Neural progenitor cell (in vitro differentiated cells): ENCODE measurements around the gene PRRG1. TPM values are rescaled to one million over a fixed set of nuclear protein-coding genes. Genes with fewer than 3 reads are reported as not detected.

Source experiments
- DNase-seq: peaks from one replicate; pipeline ENCODE4 v3.0.0-alpha.2; 2016; ENCODE audit warnings: low spot score
- H2AFZ ChIP-seq: fragments of 200-600 bp; sonication (generic); replicated peaks from 2 replicates; pipeline ENCODE4 v1.6.1; 2016; ENCODE audit warnings: antibody characterized with exemption
- H3F3A ChIP-seq: fragments of 200-600 bp; sonication (generic); 2 replicates; pipeline ENCODE4 v1.6.1; 2016; ENCODE audit warnings: antibody characterized with exemption, low read depth
- H3K27ac ChIP-seq: fragments of 200-600 bp; sonication (generic); 2 replicates; pipeline ENCODE4 v1.5.1; 2016; ENCODE audit warnings: mild to moderate bottlenecking
- H3K27me3 ChIP-seq: fragments of 200-600 bp; sonication (generic); 2 replicates; pipeline ENCODE4 v1.6.1; 2016; ENCODE audit warnings: mild to moderate bottlenecking, moderate library complexity
- H3K36me3 ChIP-seq: fragments of 200-600 bp; sonication (generic); 2 replicates; pipeline ENCODE4 v1.5.1; 2016
- H3K4me1 ChIP-seq: fragments of 200-600 bp; sonication (generic); 2 replicates; pipeline ENCODE4 v1.6.1; 2016; ENCODE audit warnings: mixed run types
- H3K4me2 ChIP-seq: fragments of 200-600 bp; sonication (generic); 2 replicates; pipeline ENCODE4 v1.6.1; 2016
- H3K4me3 ChIP-seq: fragments of 200-600 bp; sonication (generic); 2 replicates; pipeline ENCODE4 v1.5.1; 2016
- H3K79me2 ChIP-seq: fragments of 200-600 bp; sonication (generic); 2 replicates; pipeline ENCODE4 v1.6.1; 2016; ENCODE audit warnings: low read depth
- H3K9ac ChIP-seq: fragments of 200-600 bp; sonication (generic); 2 replicates; pipeline ENCODE4 v1.6.1; 2016
- H3K9me3 ChIP-seq: fragments of 200-600 bp; sonication (generic); 2 replicates; pipeline ENCODE4 v1.5.1; 2016; ENCODE audit warnings: low read depth
- H4K20me1 ChIP-seq: fragments of 200-600 bp; sonication (generic); 2 replicates; pipeline ENCODE4 v1.6.1; 2016; ENCODE audit warnings: low read depth
- H3K27ac Mint-ChIP-seq: 3 replicates; pipeline ENCODE4 v1.8.0; 2021; ENCODE audit warnings: mixed read lengths
- H3K27me3 Mint-ChIP-seq: 2 replicates; pipeline ENCODE4 v1.8.0; 2022; ENCODE audit warnings: low read depth, mild to moderate bottlenecking, inconsistent platforms, moderate library complexity, mixed read lengths; ENCODE audit not compliant: insufficient read depth
- H3K36me3 Mint-ChIP-seq: 3 replicates; pipeline ENCODE4 v1.8.0; 2021; ENCODE audit warnings: mixed read lengths
- H3K4me1 Mint-ChIP-seq: 3 replicates; pipeline ENCODE4 v1.8.0; 2021; ENCODE audit warnings: mixed read lengths
- H3K4me3 Mint-ChIP-seq: 3 replicates; pipeline ENCODE4 v1.8.0; 2021; ENCODE audit warnings: mild to moderate bottlenecking, moderate library complexity, mixed read lengths
- H3K9me3 Mint-ChIP-seq: 3 replicates; pipeline ENCODE4 v1.8.0; 2020; ENCODE audit warnings: mixed read lengths
- CTCF ChIP-seq: fragments of 200-600 bp; sonication (generic); IDR thresholded peaks from 2 replicates; pipeline ENCODE4 v1.5.1; 2017; ENCODE audit warnings: antibody characterized with exemption, mild to moderate bottlenecking
- EZH2 ChIP-seq: fragments of 200-600 bp; sonication (generic); IDR thresholded peaks from 2 replicates; pipeline ENCODE4 v1.6.1; 2017; ENCODE audit warnings: antibody characterized with exemption, mild to moderate bottlenecking, moderate library complexity
- EZH2phosphoT487 ChIP-seq: fragments of 200-600 bp; sonication (generic); IDR thresholded peaks from 2 replicates; pipeline ENCODE4 v1.6.1; 2017; ENCODE audit warnings: antibody characterized with exemption
- total RNA-seq: library from RNA; depleted of rRNA; stranded (reverse); fragments of >200 nt; gene quantifications from 2 replicates; pipeline ENCODE4 v1.2.3, GENCODE V29; 2015; ENCODE audit warnings: low replicate concordance

Gene PRRG1
- total RNA-seq, 1 donor from 2014 or later: 8.7 TPM

- H3K4me2 ChIP-seq: no peak overlapping the region
- Mint-ChIP-seq H3K4me1 (no peaks in the 10 kb centered on the region), H3K36me3 (no peaks in the 10 kb centered on the region), H3K27me3 (no peaks in the 10 kb centered on the region), H3K4me3 (no peak overlapping the region), H3K27ac (no peak overlapping the region), H3K9me3 (peaks cover 5% of the 10 kb centered on the region)
- no peaks in the 10 kb centered on the region for H3K9me3 ChIP-seq
- H3K79me2 ChIP-seq: peaks cover 10% of the 10 kb centered on the region
- no peak overlapping the region for H3K4me3 ChIP-seq
- no peak for TF ChIP-seq EZH2phosphoT487
- H3K27me3 ChIP-seq: no peaks in the 10 kb centered on the region
- H4K20me1 ChIP-seq: no peaks in the 10 kb centered on the region
- no peaks in the 10 kb centered on the region for H3F3A ChIP-seq
- no peak overlapping the region for H3K9ac ChIP-seq
- no peak overlapping the region for H3K27ac ChIP-seq
- DNase-seq: peak; percentile 5
- H2AFZ ChIP-seq: no peak overlapping the region
- no peaks in the 10 kb centered on the region for H3K4me1 ChIP-seq
- H3K36me3 ChIP-seq: no peaks in the 10 kb centered on the region
Observed at GRCh38 chrX:37378404-37378803, 29.2 kb downstream of the PRRG1 start.

- Mint-ChIP-seq H3K27ac (no peak overlapping the region), H3K4me3 (no peak overlapping the region), H3K4me1 (no peaks in the 10 kb centered on the region), H3K36me3 (no peaks in the 10 kb centered on the region), H3K27me3 (no peaks in the 10 kb centered on the region), H3K9me3 (peaks cover 3% of the 10 kb centered on the region)
- Histone ChIP-seq H3F3A (no peaks in the 10 kb centered on the region), H3K36me3 (no peaks in the 10 kb centered on the region), H3K79me2 (peaks cover 8% of the 10 kb centered on the region), H2AFZ (no peak overlapping the region), H3K27me3 (no peaks in the 10 kb centered on the region), H3K27ac (no peak overlapping the region), H4K20me1 (no peaks in the 10 kb centered on the region), H3K4me1 (no peaks in the 10 kb centered on the region), H3K4me3 (no peak overlapping the region), H3K9ac (no peak overlapping the region), H3K4me2 (no peak overlapping the region), H3K9me3 (no peaks in the 10 kb centered on the region)
- DNase-seq: no peak
- no peak for TF ChIP-seq EZH2phosphoT487
- no peak for TF ChIP-seq EZH2
- TF ChIP-seq CTCF: no peak
Observed at GRCh38 chrX:37378830-37379229, 29.7 kb downstream of the PRRG1 start.

GRCh38 chrX:37380256-37380655 is 31.1 kb downstream of the PRRG1 start:
- H3K4me3 Mint-ChIP-seq: no peak overlapping the region
- H3K4me2 ChIP-seq: no peak overlapping the region
- H3K9ac ChIP-seq: no peak overlapping the region
- H3K9me3 Mint-ChIP-seq: peaks cover 3% of the 10 kb centered on the region
- no peak overlapping the region for H3K4me3 ChIP-seq
- no peaks in the 10 kb centered on the region for H3K79me2 ChIP-seq
- H3K9me3 ChIP-seq: no peaks in the 10 kb centered on the region
- H4K20me1 ChIP-seq: no peaks in the 10 kb centered on the region
- no peaks in the 10 kb centered on the region for H3K36me3 ChIP-seq
- H3K36me3 Mint-ChIP-seq: no peaks in the 10 kb centered on the region
- H3K27me3 ChIP-seq: no peaks in the 10 kb centered on the region
- TF ChIP-seq EZH2 (no peak), CTCF (no peak), EZH2phosphoT487 (no peak)
- no peak overlapping the region for H3K27ac ChIP-seq
- H3K27me3 Mint-ChIP-seq: peaks cover 2% of the 10 kb centered on the region
- H3F3A ChIP-seq: no peaks in the 10 kb centered on the region
- no peaks in the 10 kb centered on the region for H3K4me1 Mint-ChIP-seq
- no peaks in the 10 kb centered on the region for H3K4me1 ChIP-seq
- no peak overlapping the region for H3K27ac Mint-ChIP-seq
- DNase-seq: no peak
- H2AFZ ChIP-seq: no peak overlapping the region

- H3K27me3 Mint-ChIP-seq: peaks cover 2% of the 10 kb centered on the region
- no peaks in the 10 kb centered on the region for H3K4me1 Mint-ChIP-seq
- no peaks in the 10 kb centered on the region for H3K79me2 ChIP-seq
Observed at GRCh38 chrX:37380924-37381323, 31.8 kb downstream of the PRRG1 start.

More at GRCh38 chrX:37380924-37381323, 31.8 kb downstream of the PRRG1 start:
- Histone ChIP-seq H3K36me3 (no peaks in the 10 kb centered on the region), H3K27ac (no peak overlapping the region), H3K27me3 (no peaks in the 10 kb centered on the region), H2AFZ (no peak overlapping the region), H3F3A (no peaks in the 10 kb centered on the region), H4K20me1 (no peaks in the 10 kb centered on the region), H3K4me3 (no peak overlapping the region), H3K4me1 (no peaks in the 10 kb centered on the region), H3K4me2 (no peak overlapping the region), H3K9me3 (no peaks in the 10 kb centered on the region), H3K9ac (no peak overlapping the region)
- peaks cover 3% of the 10 kb centered on the region for H3K9me3 Mint-ChIP-seq
- H3K4me3 Mint-ChIP-seq: no peak overlapping the region
- no peak for TF ChIP-seq EZH2
- TF ChIP-seq EZH2phosphoT487: no peak
- TF ChIP-seq CTCF: no peak
- no peaks in the 10 kb centered on the region for H3K36me3 Mint-ChIP-seq
- no peak overlapping the region for H3K27ac Mint-ChIP-seq
- no peak for DNase-seq
